T47D (cell line): ENCODE results near the gene OR4D2.

Experiments
- DNase-seq, 2 experiments: peaks; one replicate each; pipeline versions ENCODE4 v3.0.0 to v3.0.0-alpha.2; 2011 to 2012; ENCODE audit warnings: low read depth in 1 of 2, low spot score in 1 of 2
- JUND ChIP-seq: IDR thresholded peaks from 2 replicates; pipeline ENCODE4 v1.6.1; 2012; ENCODE audit warnings: low read depth
- in situ Hi-C: cut with HindIII; loops from 2 replicates; pipeline ENCODE4 v1.10.0; 2016; ENCODE audit warnings: low sequenced_read_pairs, low pct_unique_long_range_greater_than_20kb

The OR4D2 gene

DNA sequence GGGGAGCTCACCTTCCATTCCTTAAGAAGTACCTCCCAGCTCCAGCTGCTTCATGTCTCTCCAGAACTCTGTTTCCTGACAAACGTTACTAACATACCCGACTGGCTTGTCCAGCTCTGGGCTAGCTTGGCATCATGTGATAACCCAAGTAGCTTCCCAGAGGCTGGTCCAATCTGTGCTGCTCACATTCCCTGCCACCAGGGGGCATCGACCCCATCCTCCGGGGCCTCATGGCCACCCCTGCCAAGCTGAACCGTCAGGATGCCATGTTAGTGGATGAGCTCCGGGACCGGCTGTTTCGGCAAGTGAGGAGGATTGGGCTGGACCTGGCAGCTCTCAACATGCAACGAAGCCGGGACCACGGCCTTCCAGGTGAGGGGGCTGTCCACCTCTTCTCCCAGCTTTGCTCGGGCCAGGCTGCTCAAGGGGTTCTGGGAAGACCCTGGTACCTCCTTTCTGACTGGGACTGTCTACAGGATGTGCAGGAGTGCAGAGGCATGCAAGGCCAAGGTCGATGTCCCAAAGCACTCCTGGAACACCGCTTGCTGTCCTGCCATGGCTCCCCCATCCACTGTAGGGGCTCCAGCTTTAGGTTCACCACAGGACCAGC is 33.3 kb downstream of the OR4D2 start:
- peak in 1 of 2 experiments; percentile 77 for DNase-seq
- in situ Hi-C loops, result no loop called here
- no peak for TF ChIP-seq JUND

DNA sequence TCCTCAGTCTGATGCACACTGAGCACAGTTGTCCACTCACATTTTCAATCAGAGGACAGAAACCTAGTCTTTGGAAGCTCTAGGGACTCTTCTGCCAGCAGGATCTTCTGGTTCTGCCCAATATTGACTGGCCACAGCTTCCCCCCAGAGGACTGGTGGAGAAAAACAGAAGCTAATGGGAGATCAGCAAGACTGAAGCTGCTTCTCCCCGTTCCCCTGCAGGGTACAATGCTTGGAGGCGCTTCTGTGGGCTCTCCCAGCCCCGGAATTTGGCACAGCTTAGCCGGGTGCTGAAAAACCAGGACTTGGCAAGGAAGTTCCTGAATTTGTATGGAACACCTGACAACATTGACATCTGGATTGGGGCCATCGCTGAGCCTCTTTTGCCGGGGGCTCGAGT is 36.1 kb downstream of the OR4D2 start:
- peak in 1 of 2 experiments; percentile 13 for DNase-seq
- in situ Hi-C loops, result no loop called here
- TF ChIP-seq JUND, result no peak

DNA sequence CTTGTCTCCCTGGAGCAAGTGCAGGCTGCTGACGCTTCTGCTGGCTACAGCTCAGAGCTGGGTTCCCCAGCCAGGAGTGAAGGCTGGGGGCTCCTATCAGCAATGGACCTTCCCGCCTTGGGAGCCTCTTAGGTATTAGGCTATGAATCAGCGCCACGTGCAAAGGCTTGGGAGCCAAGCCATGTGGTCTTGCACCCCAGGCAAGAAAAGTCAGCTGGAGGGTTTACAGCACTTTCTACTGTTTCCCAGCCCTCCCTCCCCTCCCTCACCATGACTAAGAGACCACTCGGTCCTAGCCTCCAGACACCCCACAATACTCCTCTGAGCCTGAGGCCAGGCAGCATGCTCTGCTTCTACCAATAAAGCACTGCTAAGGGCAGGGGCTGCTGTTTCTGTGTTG is 38.0 kb downstream of the OR4D2 start:
- in situ Hi-C loops, result no loop called here
- TF ChIP-seq JUND, result no peak
- DNase-seq, result no peak

DNA sequence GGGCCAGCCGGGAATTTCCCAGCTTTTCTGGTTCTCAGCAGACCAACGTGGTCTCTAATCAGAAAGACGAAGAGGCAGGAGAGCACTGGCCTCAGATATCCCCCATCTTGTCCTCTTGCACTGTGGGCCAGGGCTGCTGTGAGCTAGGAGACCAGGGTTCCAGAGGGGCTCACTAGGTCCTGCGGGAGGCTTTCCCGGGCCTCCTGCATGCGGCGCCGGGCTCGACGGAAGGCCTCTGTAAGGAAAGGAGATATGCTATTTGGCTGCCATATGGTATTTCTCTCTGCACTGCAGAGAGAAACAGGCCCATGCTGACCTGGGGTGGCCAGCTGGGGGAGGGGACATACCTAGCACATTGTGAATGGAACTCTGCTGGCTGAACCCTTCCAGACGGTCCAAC is 39.2 kb downstream of the OR4D2 start:
- TF ChIP-seq JUND, result no peak
- DNase-seq, result no peak
- in situ Hi-C loops, result no loop called here

DNA sequence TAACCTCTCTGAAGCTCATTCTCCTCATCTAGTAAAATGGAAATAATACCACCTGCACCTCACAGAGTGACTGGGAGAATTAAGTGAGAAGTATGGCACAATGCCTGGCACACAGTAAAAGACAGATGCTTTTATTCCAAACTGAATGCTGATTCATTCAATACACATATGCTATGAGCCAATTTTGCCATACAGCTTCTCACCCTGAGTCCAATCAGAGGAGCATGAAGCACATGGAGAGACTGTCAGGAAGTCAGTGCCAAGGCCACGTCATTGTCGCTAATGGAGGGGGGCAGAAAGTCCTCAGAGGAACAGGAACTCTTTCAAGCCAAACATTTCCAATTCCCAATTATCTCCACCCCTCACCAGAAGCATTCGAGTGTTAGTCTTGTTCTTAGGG is 40.7 kb downstream of the OR4D2 start:
- in situ Hi-C loops, result no loop called here
- no peak for DNase-seq
- TF ChIP-seq JUND, result no peak

DNA sequence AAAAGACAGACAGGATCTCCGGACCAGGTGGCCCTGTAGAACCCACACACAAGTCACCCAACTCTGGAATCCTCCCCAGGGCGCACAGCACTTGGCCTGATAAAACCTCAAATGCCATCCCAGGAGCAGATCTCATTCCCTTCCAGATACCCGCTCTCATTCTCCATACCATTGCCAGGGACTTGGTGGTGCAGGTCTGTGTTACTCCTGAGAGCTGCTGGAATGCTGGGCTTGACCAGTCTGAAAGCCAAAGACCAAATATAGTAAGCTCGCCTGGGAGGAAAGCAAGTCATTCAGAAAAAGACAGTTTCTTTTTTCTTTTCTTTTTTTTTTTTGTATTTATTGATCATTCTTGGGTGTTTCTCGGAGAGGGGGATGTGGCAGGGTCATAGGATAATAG is 41.6 kb downstream of the OR4D2 start:
- TF ChIP-seq JUND, result no peak
- in situ Hi-C loops, result no loop called here
- no peak for DNase-seq

DNA sequence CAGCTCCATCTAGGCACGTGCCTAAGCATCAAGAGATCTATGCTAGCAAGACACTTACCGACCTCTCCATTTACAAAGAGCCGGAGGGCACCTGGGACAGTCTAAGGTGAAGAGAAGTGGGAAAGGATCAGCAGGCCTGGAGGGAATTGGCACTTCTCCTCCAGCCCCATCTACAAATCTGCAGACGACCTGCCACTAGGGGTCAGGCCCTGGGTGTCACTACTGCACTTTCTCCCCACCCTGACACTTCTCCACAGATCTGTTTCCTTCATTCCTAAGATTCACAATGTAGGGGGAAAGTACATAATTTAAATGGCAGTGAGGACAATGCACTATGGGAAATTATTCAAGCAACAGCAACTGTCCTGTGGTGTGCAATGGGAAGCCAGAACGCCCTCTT is 44.1 kb downstream of the OR4D2 start:
- in situ Hi-C loops, result no loop called here
- TF ChIP-seq JUND, result no peak
- DNase-seq, result no peak

DNA sequence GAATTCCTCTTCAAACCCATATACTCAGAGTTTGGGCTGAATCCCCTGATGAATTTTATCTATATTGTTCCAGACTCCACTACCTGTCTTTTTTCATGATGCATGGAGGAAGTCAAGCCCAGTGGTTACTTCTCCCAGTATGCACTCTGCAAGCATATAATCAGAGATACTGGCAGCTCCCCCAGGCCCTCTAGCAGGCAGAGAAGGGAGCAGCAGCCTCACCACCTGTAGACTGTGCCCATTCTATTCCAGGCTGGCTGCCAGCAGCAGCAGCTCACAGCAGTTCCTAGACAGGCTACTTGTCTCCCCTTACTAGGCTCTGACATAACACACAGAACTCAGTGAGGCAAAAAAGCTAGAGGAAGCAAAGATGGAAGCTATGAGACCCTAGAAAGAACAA is 48.9 kb downstream of the OR4D2 start:
- peak in 1 of 2 experiments; percentile 18 for DNase-seq
- in situ Hi-C loops, result no loop called here
- TF ChIP-seq JUND, result no peak

DNA sequence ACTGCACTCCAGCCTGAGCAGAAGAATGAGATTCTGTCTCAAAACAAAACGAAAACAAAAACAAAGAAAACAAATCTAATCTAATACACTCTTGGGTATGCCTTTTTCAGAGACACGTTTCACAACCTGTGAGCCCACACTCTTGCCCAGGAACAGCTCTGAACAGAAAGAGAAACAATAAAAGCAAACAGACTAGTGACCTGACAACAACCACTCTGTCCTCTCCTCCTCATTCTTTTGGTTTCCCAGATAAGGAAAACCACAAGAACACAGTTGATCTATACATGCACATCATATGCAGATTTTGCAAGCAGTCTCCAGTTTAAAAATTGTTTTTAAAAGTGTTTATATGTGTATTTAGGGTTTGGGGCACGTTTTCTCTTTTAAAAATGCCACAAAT is 51.0 kb downstream of the OR4D2 start:
- no peak for DNase-seq
- TF ChIP-seq JUND, result no peak

DNA sequence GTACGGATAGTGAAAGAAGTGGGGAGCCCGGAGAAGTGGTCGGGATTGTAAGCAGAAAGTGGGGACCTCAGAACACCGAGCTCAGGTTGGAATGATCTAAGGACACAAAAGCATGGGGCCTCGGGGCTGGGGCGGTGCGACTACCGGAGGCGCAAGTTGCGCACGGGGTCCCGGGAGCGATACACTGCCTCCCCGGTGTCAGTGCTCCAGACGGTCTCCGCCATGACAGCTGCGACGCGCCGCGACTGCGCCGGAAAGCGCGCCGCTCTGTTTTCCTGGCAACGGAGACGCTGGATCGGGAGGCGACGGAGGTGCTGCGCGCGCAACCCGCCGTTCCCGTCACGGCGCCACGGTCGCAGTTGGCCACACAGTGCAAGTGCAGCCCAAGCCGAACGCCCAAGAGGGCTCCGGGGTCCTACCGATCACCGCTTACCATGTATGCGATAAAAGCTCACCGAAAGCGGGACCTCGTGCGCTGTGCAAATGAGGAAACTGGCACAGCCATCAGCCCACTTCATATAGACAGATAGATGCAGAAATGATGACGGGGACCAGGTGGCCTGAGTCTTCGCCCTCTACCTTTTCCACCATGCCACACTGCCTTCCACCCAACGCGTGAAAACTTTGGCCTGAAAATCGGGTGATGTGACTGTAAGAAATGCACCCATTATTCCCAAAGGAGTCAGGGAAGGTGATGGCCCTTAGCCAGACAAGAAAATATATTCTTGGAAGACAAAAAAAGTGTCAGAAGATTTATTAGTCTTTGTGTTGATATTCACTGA is 52.4 kb downstream of the OR4D2 start, which contains the start of gene MKS1:
MKS1 (minus strand) TSS at position 249 of the 782 bp plus-strand sequence; CDS start at position 224, 25 bp downstream.
- no peak for TF ChIP-seq JUND
- DNase-seq, result peak; percentile 95 to 98
- in situ Hi-C loops, result no loop called here

More for the DNA sequence above, 51.0 kb downstream of the OR4D2 start:
- in situ Hi-C loops, result no loop called here

DNA sequence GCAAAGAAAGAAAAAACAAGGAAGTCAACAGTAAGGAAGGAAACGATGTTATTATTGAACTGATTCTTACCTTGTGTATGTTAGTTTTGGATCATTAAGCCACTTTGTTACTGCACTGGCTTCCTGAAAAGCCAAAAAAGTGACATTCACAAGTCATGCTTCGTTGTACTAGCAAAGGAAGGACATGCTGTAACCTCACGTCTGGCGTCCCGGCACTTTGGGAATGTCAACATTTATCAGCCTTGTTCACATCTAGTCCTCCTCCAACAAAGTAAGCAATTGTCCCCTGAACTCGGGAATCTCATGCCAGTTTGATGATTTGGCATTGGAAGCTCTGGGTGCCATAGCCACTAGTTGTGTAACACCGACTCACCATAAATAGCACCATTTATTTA is 53.0 kb downstream of the OR4D2 start:
- DNase-seq, result no peak
- in situ Hi-C loops, result no loop called here

More for the DNA sequence above, 53.0 kb downstream of the OR4D2 start:
- TF ChIP-seq JUND, result no peak
